ENCODE data around the gene ENTREP1.

DNA sequence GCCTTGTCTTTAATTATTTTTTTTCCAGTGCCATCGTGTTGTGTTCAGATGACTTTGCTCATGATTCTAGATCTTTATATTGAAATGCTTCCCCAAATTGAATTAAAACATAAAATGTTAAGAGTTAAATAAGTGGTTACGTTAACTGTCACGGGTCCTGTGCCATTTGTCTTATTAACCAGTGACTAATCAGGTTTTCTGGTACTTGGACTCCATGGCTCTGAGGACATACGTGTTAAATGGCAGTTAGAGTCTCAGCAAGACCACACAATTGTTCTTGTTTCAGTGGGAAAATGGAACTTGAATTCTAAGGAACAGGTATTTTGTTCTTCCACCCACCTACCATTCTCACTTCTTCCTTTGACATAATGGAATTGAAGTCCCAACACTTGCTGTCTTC lies 32.8 kb downstream of the ENTREP1 start:
- TF ChIP-seq CTCF (IDR thresholded peaks at IDR 0.05), result no peak
- no peak for TF ChIP-seq POLR2A (IDR thresholded peaks at IDR 0.05)
- TF ChIP-seq EP300 (IDR thresholded peaks at IDR 0.05), result no peak

Measured in upper lobe of left lung (tissue), 4 donors.